GM06990 (cell line): Measurements from ENCODE around the gene SPC24.

Experiments used
- DNase-seq: peaks from one replicate; pipeline ENCODE4 v3.0.0-alpha.2; 2011; ENCODE audit not compliant: insufficient read length; ENCODE audit errors: extremely low read depth
- H3K27me3 ChIP-seq: replicated peaks from 2 replicates; pipeline ENCODE4 v1.6.0; 2011; ENCODE audit warnings: low read length; ENCODE audit not compliant: control insufficient read depth, insufficient read depth
- H3K36me3 ChIP-seq: 2 replicates; pipeline ENCODE4 v1.5.1; 2011; ENCODE audit warnings: low read length; ENCODE audit not compliant: control insufficient read depth, insufficient read depth
- H3K4me3 ChIP-seq: replicated peaks from 2 replicates; pipeline ENCODE4 v1.5.1; 2011; ENCODE audit warnings: low read depth, mild to moderate bottlenecking, control low read depth, low read length
- CTCF ChIP-seq: IDR thresholded peaks from 2 replicates; pipeline ENCODE4 v1.5.1; 2011; ENCODE audit warnings: low read length, control low read depth, mild to moderate bottlenecking, inconsistent platforms; ENCODE audit not compliant: insufficient read depth, poor library complexity, severe bottlenecking

Gene SPC24

GRCh38 chr19:11155373-11156120 lies at the start of gene SPC24:
TSS of gene SPC24 (minus strand) at chr19:11155782. CDS start at chr19:11155776, 6 bp downstream.
- TF ChIP-seq CTCF = no peak
- Histone ChIP-seq H3K36me3 (no peaks in the 10 kb centered on the region; the same call in 1 of the 2 replicates), H3K27me3 (no peaks in the 10 kb centered on the region), H3K4me3 (peak within 1 kb of the TSS; percentile 97)
- DNase-seq = peak; percentile 93

- no peak for TF ChIP-seq CTCF
- no peak for DNase-seq
- Histone ChIP-seq H3K36me3 (no peaks in the 10 kb centered on the region; the same call in 1 of the 2 replicates), H3K27me3 (no peaks in the 10 kb centered on the region), H3K4me3 (no peak overlapping the region)
Observed at GRCh38 chr19:11204943-11205349, 49.4 kb upstream of the SPC24 start.

GRCh38 chr19:11204076-11204602 lies 48.6 kb upstream of the SPC24 start:
- no peak overlapping the region for H3K4me3 ChIP-seq
- no peaks in the 10 kb centered on the region; the same call in 1 of the 2 replicates for H3K36me3 ChIP-seq
- no peak for TF ChIP-seq CTCF
- H3K27me3 ChIP-seq = no peaks in the 10 kb centered on the region
- DNase-seq = no peak

GRCh38 chr19:11203194-11204075 lies 47.9 kb upstream of the SPC24 start:
- DNase-seq = no peak
- peak; percentile 86 for TF ChIP-seq CTCF

GRCh38 chr19:11202488-11203193 lies 47.1 kb upstream of the SPC24 start:
- Histone ChIP-seq H3K36me3 (no peaks in the 10 kb centered on the region; the same call in 1 of the 2 replicates), H3K27me3 (no peaks in the 10 kb centered on the region), H3K4me3 (no peak overlapping the region)
- no peak for TF ChIP-seq CTCF
- DNase-seq = no peak

More at GRCh38 chr19:11203194-11204075, 47.9 kb upstream of the SPC24 start:
- Histone ChIP-seq H3K4me3 (no peak overlapping the region), H3K36me3 (no peaks in the 10 kb centered on the region; the same call in 1 of the 2 replicates), H3K27me3 (no peaks in the 10 kb centered on the region)
